Neural progenitor cell (in vitro differentiated cells): ENCODE data around the gene ANXA11.

Experiments
- CTCF ChIP-seq: fragments of 200-600 bp; sonication (generic); IDR thresholded peaks from 2 replicates; pipeline ENCODE4 v1.5.1; 2017; ENCODE audit warnings: antibody characterized with exemption, mild to moderate bottlenecking
- EZH2 ChIP-seq: fragments of 200-600 bp; sonication (generic); IDR thresholded peaks from 2 replicates; pipeline ENCODE4 v1.6.1; 2017; ENCODE audit warnings: antibody characterized with exemption, mild to moderate bottlenecking, moderate library complexity
- EZH2phosphoT487 ChIP-seq: fragments of 200-600 bp; sonication (generic); IDR thresholded peaks from 2 replicates; pipeline ENCODE4 v1.6.1; 2017; ENCODE audit warnings: antibody characterized with exemption

DNA sequence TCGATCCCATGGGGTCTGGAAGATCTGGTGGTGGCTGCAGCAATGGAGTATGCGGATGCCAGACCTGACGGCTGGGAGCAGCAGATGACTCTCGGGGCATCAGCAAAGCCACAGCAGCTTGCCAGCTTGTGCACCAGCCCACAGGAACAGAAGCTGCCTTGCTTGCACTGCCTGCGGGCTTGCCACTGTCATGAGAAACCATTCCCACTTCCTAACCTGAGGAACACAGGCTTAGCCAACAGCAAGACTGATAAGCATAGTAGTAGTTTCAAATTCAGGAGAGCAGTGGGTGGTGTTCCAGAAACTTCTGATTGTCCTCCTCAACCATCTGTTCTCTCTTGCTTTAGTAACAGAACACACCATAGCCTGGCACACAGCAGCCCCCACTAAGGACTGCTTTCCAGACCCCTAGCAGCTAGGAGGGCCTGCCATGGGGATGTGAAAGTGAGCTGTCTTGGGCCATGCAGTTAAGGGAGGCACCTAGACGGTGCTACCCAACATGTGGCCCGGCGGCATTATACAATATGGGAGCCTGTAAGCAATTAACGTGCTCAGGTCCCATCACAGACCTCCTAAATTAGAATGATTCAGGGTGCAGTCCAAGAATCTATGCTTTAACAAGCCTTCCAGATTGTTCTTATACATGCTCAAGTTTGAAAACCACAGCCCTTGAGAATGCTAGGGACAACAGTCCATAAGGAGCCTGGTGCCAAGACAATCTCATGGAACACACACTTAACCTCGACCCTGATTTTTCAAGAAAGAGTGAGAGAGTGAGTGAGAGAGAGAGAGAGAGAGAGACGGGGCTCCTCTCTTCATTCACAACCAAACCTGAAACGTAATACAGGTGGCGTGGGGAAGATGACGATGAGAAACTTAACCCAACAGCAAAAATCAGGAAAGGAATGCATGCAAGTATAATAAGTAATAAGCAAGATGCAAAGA lies 7.1 kb downstream of the ANXA11 start:
- no peak for TF ChIP-seq CTCF
- TF ChIP-seq EZH2: no peak
- no peak for TF ChIP-seq EZH2phosphoT487
